WTC11 (cell line): Measurements from ENCODE around the gene RPL10. TPM values are rescaled to one million over a fixed set of nuclear protein-coding genes. Genes with fewer than 3 reads are reported as not detected.

Experiments used
- ATAC-seq: fragments of 200-7000 bp; cut with Tn5 transposase; 2 replicates; pipeline ENCODE4 v1.10.0; 2021; ENCODE audit warnings: mild to moderate bottlenecking, moderate library complexity
- CTCF ChIA-PET: fragments of 300-600 bp; sonication (Branson Sonifier 250); formaldehyde crosslinking; loops from one replicate; lab custom pipeline; 2021; ENCODE audit warnings: antibody characterized with exemption; lab: Charles Lee
- POLR2A ChIA-PET: fragments of 350-600 bp; sonication (Branson Sonifier 250); formaldehyde crosslinking; loops from one replicate; lab custom pipeline; 2021; ENCODE audit warnings: antibody characterized with exemption; lab: Charles Lee
- DNase-seq: peaks from one replicate; pipeline ENCODE4 v3.0.0; 2021; ENCODE audit warnings: low spot score
- H3K27ac Mint-ChIP-seq: 2 replicates; pipeline ENCODE4 v1.8.0; 2021; ENCODE audit warnings: mixed read lengths
- H3K27me3 Mint-ChIP-seq: 2 replicates; pipeline ENCODE4 v1.8.0; 2021; ENCODE audit warnings: low read depth, mild to moderate bottlenecking, moderate library complexity, mixed read lengths
- H3K36me3 Mint-ChIP-seq: 2 replicates; pipeline ENCODE4 v1.8.0; 2021; ENCODE audit warnings: mixed read lengths
- H3K4me1 Mint-ChIP-seq: 2 replicates; pipeline ENCODE4 v1.8.0; 2022; ENCODE audit warnings: mixed read lengths
- H3K4me3 Mint-ChIP-seq: 2 replicates; pipeline ENCODE4 v1.8.0; 2021; ENCODE audit warnings: mild to moderate bottlenecking, moderate library complexity, mixed read lengths
- H3K9me3 Mint-ChIP-seq: 2 replicates; pipeline ENCODE4 v1.8.0; 2021; ENCODE audit warnings: mixed read lengths
- CBFB ChIP-seq: sonication (generic); formaldehyde crosslinking; IDR thresholded peaks from 2 replicates; pipeline ENCODE4 v1.8.1; 2022; ENCODE audit warnings: mild to moderate bottlenecking, low read depth, missing genetic modification reagents
- ESRRA ChIP-seq: sonication (generic); formaldehyde crosslinking; IDR thresholded peaks from 2 replicates; pipeline ENCODE4 v1.8.1; 2022; ENCODE audit warnings: mild to moderate bottlenecking, missing genetic modification reagents, borderline replicate concordance
- ETV6 ChIP-seq: sonication (generic); formaldehyde crosslinking; IDR thresholded peaks from 2 replicates; pipeline ENCODE4 v1.8.1; 2022; ENCODE audit warnings: mild to moderate bottlenecking, missing genetic modification reagents
- NFE2L1 ChIP-seq: sonication (generic); formaldehyde crosslinking; IDR thresholded peaks from 2 replicates; pipeline ENCODE4 v1.8.1; 2023; ENCODE audit warnings: missing genetic modification reagents
- NFYB ChIP-seq: sonication (generic); formaldehyde crosslinking; conservative IDR thresholded peaks from 2 replicates; pipeline ENCODE4 v1.8.0; 2022; ENCODE audit warnings: low read depth, missing genetic modification reagents
- NR1H2 ChIP-seq: sonication (generic); formaldehyde crosslinking; IDR thresholded peaks from 2 replicates; pipeline ENCODE4 v1.9.0; 2021; ENCODE audit warnings: mild to moderate bottlenecking, moderate library complexity, missing genetic modification reagents
- NR2C2 ChIP-seq: sonication (generic); formaldehyde crosslinking; IDR thresholded peaks from 2 replicates; pipeline ENCODE4 v1.8.0; 2022; ENCODE audit warnings: mild to moderate bottlenecking, missing genetic modification reagents
- TEAD4 ChIP-seq: sonication (generic); formaldehyde crosslinking; IDR thresholded peaks from 2 replicates; pipeline ENCODE4 v1.8.0; 2022; ENCODE audit warnings: mild to moderate bottlenecking, missing genetic modification reagents
- ZNF121 ChIP-seq: sonication (generic); formaldehyde crosslinking; IDR thresholded peaks from 2 replicates; pipeline ENCODE4 v1.8.0; 2023; ENCODE audit warnings: missing genetic modification reagents
- ZNF232 ChIP-seq: sonication (generic); formaldehyde crosslinking; IDR thresholded peaks from 2 replicates; pipeline ENCODE4 v1.8.0; 2022; ENCODE audit warnings: mild to moderate bottlenecking, missing genetic modification reagents
- ZNF416 ChIP-seq: fragments of 250-450 bp; sonication (Bioruptor Pico); IDR thresholded peaks from 2 replicates; pipeline ENCODE4 v1.9.0; 2021; ENCODE audit warnings: mild to moderate bottlenecking, inconsistent platforms
- total RNA-seq: library from RNA; stranded (reverse); gene quantifications from 3 replicates; pipeline ENCODE4 v1.2.3, GENCODE V29; 2021
- TF ChIP-seq, protein P1 (sequence below): fragments of 250-450 bp; sonication (Bioruptor Pico); IDR thresholded peaks from 2 replicates; pipeline ENCODE4 v1.9.0; 2021; ENCODE audit warnings: mild to moderate bottlenecking, borderline replicate concordance
- TF ChIP-seq, protein P2 (sequence below): sonication (generic); formaldehyde crosslinking; IDR thresholded peaks from 2 replicates; pipeline ENCODE4 v1.8.0; 2022; ENCODE audit warnings: mild to moderate bottlenecking, missing genetic modification reagents
- TF ChIP-seq, protein P3 (sequence below): sonication (generic); formaldehyde crosslinking; IDR thresholded peaks from 2 replicates; pipeline ENCODE4 v1.8.1; 2023; ENCODE audit warnings: mild to moderate bottlenecking, missing genetic modification reagents
- TF ChIP-seq, protein P4 (sequence below): sonication (generic); formaldehyde crosslinking; IDR thresholded peaks from 2 replicates; pipeline ENCODE4 v1.8.1; 2022; ENCODE audit warnings: low read depth, mild to moderate bottlenecking, moderate library complexity, missing genetic modification reagents, borderline replicate concordance
- TF ChIP-seq, protein P5 (sequence below): fragments of 250-450 bp; sonication (Bioruptor Pico); IDR thresholded peaks from 2 replicates; pipeline ENCODE4 v1.9.0; 2021; ENCODE audit warnings: moderate library complexity, mild to moderate bottlenecking, inconsistent platforms, borderline replicate concordance
- TF ChIP-seq, protein P6 (sequence below): sonication (generic); formaldehyde crosslinking; IDR thresholded peaks from 2 replicates; pipeline ENCODE4 v1.8.0; 2022; ENCODE audit warnings: mild to moderate bottlenecking, missing genetic modification reagents
- TF ChIP-seq, protein P7 (sequence below): fragments of 250-450 bp; sonication (Bioruptor Pico); IDR thresholded peaks from 2 replicates; pipeline ENCODE4 v1.8.0; 2021; ENCODE audit warnings: mild to moderate bottlenecking
- TF ChIP-seq, protein P8 (sequence below): fragments of 250-450 bp; sonication (Bioruptor Pico); IDR thresholded peaks from 2 replicates; pipeline ENCODE4 v1.9.0; 2021; ENCODE audit warnings: mild to moderate bottlenecking
- TF ChIP-seq, protein P9 (sequence below): fragments of 250-450 bp; sonication (Bioruptor Pico); IDR thresholded peaks from 2 replicates; pipeline ENCODE4 v1.9.0; 2021; ENCODE audit warnings: mild to moderate bottlenecking

Gene RPL10
- total RNA-seq, 1 experiment from 2014 or later: 2,241 TPM

DNA sequence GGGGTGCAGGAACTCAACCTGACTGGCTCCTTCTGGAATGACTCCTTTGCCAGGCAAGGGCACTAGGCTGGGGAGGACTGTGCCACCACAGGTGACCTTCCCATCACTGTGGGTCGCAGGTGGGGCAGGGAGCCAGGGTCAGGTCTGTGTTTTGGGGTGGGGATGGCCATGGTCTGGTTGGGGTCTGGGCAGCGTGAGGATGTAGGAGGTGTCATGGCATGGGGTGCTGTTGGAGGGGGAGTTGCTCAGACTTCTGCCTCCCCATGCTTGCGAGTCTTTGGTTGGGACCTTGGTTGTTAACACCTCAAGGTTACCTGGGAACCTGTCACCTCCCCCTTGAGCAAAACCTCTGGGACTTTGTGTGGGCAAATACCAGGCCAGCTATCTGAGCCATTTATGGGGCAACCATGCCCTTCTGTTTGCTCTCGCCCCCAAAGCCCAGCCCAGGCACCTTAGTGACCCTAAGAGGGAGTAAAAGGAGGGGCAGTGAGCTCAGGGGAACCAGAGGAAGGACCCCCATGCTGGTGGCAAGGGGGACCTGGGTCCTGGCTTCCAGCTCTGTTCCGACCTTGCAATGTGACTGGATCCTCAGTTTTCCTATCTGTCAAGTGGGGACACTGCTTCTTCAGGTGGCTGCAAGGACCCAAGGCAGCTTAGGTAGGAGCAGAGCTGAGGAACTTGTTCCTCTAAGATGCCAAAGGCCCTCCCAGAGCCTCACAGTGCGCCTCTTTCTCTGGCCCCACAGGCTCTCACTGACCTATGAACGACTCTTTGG is 36.4 kb downstream of the RPL10 start (continued):
- TF ChIP-seq TEAD4 (CRISPR knock-in tag) (no peak), ZNF232 (CRISPR knock-in tag) (no peak), ESRRA (CRISPR knock-in tag) (no peak), NR1H2 (CRISPR knock-in tag) (no peak), NFE2L1 (CRISPR knock-in tag) (no peak)
- TF ChIP-seq, protein P1, sequence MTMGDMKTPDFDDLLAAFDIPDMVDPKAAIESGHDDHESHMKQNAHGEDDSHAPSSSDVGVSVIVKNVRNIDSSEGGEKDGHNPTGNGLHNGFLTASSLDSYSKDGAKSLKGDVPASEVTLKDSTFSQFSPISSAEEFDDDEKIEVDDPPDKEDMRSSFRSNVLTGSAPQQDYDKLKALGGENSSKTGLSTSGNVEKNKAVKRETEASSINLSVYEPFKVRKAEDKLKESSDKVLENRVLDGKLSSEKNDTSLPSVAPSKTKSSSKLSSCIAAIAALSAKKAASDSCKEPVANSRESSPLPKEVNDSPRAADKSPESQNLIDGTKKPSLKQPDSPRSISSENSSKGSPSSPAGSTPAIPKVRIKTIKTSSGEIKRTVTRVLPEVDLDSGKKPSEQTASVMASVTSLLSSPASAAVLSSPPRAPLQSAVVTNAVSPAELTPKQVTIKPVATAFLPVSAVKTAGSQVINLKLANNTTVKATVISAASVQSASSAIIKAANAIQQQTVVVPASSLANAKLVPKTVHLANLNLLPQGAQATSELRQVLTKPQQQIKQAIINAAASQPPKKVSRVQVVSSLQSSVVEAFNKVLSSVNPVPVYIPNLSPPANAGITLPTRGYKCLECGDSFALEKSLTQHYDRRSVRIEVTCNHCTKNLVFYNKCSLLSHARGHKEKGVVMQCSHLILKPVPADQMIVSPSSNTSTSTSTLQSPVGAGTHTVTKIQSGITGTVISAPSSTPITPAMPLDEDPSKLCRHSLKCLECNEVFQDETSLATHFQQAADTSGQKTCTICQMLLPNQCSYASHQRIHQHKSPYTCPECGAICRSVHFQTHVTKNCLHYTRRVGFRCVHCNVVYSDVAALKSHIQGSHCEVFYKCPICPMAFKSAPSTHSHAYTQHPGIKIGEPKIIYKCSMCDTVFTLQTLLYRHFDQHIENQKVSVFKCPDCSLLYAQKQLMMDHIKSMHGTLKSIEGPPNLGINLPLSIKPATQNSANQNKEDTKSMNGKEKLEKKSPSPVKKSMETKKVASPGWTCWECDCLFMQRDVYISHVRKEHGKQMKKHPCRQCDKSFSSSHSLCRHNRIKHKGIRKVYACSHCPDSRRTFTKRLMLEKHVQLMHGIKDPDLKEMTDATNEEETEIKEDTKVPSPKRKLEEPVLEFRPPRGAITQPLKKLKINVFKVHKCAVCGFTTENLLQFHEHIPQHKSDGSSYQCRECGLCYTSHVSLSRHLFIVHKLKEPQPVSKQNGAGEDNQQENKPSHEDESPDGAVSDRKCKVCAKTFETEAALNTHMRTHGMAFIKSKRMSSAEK: no peak
- TF ChIP-seq, protein P2, sequence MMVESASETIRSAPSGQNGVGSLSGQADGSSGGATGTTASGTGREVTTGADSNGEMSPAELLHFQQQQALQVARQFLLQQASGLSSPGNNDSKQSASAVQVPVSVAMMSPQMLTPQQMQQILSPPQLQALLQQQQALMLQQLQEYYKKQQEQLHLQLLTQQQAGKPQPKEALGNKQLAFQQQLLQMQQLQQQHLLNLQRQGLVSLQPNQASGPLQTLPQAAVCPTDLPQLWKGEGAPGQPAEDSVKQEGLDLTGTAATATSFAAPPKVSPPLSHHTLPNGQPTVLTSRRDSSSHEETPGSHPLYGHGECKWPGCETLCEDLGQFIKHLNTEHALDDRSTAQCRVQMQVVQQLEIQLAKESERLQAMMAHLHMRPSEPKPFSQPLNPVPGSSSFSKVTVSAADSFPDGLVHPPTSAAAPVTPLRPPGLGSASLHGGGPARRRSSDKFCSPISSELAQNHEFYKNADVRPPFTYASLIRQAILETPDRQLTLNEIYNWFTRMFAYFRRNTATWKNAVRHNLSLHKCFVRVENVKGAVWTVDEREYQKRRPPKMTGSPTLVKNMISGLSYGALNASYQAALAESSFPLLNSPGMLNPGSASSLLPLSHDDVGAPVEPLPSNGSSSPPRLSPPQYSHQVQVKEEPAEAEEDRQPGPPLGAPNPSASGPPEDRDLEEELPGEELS: no peak
- TF ChIP-seq, protein P3, sequence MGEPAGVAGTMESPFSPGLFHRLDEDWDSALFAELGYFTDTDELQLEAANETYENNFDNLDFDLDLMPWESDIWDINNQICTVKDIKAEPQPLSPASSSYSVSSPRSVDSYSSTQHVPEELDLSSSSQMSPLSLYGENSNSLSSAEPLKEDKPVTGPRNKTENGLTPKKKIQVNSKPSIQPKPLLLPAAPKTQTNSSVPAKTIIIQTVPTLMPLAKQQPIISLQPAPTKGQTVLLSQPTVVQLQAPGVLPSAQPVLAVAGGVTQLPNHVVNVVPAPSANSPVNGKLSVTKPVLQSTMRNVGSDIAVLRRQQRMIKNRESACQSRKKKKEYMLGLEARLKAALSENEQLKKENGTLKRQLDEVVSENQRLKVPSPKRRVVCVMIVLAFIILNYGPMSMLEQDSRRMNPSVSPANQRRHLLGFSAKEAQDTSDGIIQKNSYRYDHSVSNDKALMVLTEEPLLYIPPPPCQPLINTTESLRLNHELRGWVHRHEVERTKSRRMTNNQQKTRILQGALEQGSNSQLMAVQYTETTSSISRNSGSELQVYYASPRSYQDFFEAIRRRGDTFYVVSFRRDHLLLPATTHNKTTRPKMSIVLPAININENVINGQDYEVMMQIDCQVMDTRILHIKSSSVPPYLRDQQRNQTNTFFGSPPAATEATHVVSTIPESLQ: no peak

DNA sequence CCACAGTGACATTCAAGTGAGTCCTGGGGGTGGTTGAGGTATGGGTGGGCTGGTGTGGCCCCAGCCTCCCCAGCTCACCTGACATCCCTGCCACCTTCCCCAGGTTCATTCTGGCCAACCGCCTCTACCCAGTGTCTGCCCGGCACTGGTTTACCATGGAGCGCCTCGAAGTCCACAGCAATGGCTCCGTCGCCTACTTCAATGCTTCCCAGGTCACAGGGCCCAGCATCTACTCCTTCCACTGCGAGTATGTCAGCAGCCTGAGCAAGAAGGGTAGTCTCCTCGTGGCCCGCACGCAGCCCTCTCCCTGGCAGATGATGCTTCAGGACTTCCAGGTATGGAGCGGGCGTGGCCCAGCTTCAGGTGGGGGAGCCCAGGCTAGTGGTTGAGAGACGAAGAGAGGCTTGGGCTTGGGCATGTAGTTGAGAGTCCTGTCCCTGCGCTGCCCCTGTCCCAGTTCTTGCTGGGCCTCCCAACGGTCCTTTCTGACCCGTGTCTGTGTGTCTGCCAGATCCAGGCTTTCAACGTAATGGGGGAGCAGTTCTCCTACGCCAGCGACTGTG is 37.1 kb downstream of the RPL10 start:
- ChIA-PET POLR2A (no interaction called here), CTCF (interaction anchor here (1.2 kb wide), 1 partner anchor 62 kb away, joined by 3 read pairs; no protein-coding TSS in a partner anchor)
- Mint-ChIP-seq H3K27ac (no peak overlapping the region), H3K36me3 (peaks cover 12% of the 10 kb centered on the region; the same call in 1 of the 2 replicates), H3K4me1 (peaks cover 19% of the 10 kb centered on the region), H3K9me3 (no peaks in the 10 kb centered on the region), H3K4me3 (no peak overlapping the region), H3K27me3 (no peaks in the 10 kb centered on the region)
- ATAC-seq (no peak), DNase-seq (no peak)
- TF ChIP-seq, protein P4, sequence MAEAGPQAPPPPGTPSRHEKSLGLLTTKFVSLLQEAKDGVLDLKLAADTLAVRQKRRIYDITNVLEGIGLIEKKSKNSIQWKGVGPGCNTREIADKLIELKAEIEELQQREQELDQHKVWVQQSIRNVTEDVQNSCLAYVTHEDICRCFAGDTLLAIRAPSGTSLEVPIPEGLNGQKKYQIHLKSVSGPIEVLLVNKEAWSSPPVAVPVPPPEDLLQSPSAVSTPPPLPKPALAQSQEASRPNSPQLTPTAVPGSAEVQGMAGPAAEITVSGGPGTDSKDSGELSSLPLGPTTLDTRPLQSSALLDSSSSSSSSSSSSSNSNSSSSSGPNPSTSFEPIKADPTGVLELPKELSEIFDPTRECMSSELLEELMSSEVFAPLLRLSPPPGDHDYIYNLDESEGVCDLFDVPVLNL (CRISPR knock-in tag): no peak
- TF ChIP-seq ZNF121 (CRISPR knock-in tag) (no peak), NFE2L1 (CRISPR knock-in tag) (no peak), CBFB (CRISPR knock-in tag) (no peak), ZNF416 (CRISPR knock-in tag) (no peak), NR2C2 (CRISPR knock-in tag) (no peak), ETV6 (CRISPR knock-in tag) (no peak), NFYB (CRISPR knock-in tag) (no peak)
- TF ChIP-seq, protein P5, sequence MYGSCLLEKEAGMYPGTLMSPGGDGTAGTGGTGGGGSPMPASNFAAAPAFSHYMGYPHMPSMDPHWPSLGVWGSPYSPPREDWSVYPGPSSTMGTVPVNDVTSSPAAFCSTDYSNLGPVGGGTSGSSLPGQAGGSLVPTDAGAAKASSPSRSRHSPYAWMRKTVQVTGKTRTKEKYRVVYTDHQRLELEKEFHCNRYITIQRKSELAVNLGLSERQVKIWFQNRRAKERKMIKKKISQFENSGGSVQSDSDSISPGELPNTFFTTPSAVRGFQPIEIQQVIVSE (CRISPR knock-in tag): no peak
- TF ChIP-seq, protein P6, sequence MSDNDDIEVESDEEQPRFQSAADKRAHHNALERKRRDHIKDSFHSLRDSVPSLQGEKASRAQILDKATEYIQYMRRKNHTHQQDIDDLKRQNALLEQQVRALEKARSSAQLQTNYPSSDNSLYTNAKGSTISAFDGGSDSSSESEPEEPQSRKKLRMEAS (CRISPR knock-in tag): no peak
- TF ChIP-seq, protein P7, sequence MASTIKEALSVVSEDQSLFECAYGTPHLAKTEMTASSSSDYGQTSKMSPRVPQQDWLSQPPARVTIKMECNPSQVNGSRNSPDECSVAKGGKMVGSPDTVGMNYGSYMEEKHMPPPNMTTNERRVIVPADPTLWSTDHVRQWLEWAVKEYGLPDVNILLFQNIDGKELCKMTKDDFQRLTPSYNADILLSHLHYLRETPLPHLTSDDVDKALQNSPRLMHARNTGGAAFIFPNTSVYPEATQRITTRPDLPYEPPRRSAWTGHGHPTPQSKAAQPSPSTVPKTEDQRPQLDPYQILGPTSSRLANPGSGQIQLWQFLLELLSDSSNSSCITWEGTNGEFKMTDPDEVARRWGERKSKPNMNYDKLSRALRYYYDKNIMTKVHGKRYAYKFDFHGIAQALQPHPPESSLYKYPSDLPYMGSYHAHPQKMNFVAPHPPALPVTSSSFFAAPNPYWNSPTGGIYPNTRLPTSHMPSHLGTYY (CRISPR knock-in tag): no peak
- TF ChIP-seq, protein P8, sequence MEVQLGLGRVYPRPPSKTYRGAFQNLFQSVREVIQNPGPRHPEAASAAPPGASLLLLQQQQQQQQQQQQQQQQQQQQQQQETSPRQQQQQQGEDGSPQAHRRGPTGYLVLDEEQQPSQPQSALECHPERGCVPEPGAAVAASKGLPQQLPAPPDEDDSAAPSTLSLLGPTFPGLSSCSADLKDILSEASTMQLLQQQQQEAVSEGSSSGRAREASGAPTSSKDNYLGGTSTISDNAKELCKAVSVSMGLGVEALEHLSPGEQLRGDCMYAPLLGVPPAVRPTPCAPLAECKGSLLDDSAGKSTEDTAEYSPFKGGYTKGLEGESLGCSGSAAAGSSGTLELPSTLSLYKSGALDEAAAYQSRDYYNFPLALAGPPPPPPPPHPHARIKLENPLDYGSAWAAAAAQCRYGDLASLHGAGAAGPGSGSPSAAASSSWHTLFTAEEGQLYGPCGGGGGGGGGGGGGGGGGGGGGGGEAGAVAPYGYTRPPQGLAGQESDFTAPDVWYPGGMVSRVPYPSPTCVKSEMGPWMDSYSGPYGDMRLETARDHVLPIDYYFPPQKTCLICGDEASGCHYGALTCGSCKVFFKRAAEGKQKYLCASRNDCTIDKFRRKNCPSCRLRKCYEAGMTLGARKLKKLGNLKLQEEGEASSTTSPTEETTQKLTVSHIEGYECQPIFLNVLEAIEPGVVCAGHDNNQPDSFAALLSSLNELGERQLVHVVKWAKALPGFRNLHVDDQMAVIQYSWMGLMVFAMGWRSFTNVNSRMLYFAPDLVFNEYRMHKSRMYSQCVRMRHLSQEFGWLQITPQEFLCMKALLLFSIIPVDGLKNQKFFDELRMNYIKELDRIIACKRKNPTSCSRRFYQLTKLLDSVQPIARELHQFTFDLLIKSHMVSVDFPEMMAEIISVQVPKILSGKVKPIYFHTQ: no peak
- TF ChIP-seq, protein P9, sequence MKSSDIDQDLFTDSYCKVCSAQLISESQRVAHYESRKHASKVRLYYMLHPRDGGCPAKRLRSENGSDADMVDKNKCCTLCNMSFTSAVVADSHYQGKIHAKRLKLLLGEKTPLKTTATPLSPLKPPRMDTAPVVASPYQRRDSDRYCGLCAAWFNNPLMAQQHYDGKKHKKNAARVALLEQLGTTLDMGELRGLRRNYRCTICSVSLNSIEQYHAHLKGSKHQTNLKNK (CRISPR knock-in tag): no peak
